Suppressor macrophage treated with lipopolysaccharide for 4 hours (primary cell): Measurements from ENCODE around the gene KCTD7.
A peak's percentile ranks its signal among the peaks of the same experiment; 100 is the strongest.
"Not testable (repeated sequence)": the region's sequence is repeated elsewhere in the genome, so short reads cannot be mapped to it uniquely, and the experiment has no call there.

Experiments used
- DNase-seq: peaks from one replicate; pipeline ENCODE4 v3.0.0-alpha.2; 2020

Gene KCTD7

DNA sequence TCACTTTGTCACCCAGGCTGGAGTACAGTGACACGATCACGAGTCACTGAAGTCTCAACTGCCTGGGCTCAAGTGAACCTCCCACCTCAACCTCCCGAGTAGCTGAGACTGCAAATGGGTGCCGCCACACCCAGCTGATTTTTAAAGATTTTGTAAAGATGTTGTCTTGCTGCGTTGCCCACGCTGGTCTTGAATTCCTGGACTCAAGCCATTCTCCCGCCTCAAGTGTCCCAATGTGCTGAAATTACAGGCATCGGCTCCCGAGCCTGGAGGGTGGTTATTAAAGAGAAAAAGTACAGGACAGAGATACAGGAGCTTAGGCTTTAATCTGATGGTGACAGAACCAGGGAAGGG is 55.1 kb downstream of the KCTD7 start:
- DNase-seq: peak; percentile 5

GRCh38 chr7:66685663-66686062 is 57.0 kb downstream of the KCTD7 start:
- DNase-seq: not testable (repeated sequence)

DNA sequence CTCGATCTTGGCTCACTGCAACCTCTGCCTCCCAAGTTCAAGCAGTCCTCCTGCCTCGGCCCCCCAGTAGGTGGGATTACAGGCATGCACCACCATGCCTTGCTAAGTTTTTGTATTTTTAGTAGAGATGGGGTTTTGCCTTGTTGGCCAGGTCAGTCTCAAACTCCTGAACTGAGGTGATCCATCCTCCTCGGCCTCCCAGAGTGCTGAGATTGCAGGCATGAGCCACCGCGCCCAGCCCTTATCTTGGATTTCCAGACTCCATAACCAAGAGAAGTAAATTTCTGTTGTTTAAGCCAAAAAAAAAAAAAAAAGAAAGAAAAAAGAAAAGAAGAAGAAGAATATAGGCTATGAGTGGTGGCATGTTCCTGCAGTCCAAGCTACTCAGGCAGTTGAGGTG is 58.5 kb downstream of the KCTD7 start:
- DNase-seq: no peak

GRCh38 chr7:66687672-66688071 is 59.0 kb downstream of the KCTD7 start:
- DNase-seq: not testable (repeated sequence)

GRCh38 chr7:66689081-66689480 is 60.4 kb downstream of the KCTD7 start:
- no peak for DNase-seq

GRCh38 chr7:66693331-66693730 is 64.7 kb downstream of the KCTD7 start:
- no peak for DNase-seq
